Stimulated activated CD4-positive, alpha-beta T cell treated with anti-CD3 and anti-CD28 coated beads, Interleukin-4, amount 100 ng/mL, for 24 hours (primary cell): ENCODE results near the gene POLRMT.

Source experiments
- DNase-seq: peaks from one replicate; pipeline ENCODE4 v3.0.0-alpha.2; 2020

The POLRMT gene

DNA sequence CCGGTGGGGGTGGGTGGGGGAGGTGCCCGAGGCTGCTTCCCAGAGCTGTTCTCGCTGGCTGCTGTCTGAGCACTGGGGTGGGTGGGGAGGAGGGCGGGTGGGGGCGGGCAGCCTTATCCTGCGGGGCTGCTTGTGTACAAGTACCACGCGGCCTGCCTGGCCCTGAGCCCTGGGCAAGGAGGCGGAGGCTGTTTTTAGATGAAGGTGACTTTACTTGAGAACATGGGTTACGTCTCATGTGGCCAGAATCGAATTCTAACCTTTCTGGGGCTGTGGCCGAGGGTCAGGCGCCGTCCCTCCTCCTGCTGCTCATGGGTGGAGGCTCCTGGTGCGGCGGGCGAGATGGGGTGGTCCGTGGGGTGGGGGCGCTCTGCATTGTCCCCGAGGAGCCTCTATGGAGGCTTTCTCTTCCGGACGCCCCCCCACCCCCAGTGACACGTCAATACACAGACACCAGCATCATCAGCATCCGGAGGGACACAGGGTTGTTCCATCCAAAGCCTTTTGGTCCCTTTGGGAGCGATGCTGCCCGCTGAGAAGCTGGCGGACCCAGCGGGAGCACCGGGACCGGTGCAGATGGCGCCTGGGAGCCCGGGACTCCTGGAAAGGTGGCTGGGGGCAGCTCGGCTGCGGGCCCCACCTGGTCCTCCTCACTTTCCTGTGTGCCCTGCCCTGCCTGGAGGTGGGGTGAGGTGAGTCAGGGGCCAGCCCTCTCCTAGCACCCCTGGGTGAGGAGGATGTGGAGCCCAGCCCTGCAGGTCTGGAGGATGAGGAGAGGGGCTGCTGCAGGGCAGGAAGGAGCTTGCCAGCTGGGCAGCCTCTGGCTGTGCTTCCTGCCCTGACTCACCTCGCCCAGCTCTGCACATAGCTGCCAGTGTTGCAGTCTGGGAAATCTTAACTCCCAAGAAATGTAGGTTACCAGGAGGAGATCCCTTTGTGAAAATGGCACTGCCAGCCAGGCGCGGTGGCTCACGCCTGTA, 57.5 kb downstream of the POLRMT start:
- DNase-seq = no peak

DNA sequence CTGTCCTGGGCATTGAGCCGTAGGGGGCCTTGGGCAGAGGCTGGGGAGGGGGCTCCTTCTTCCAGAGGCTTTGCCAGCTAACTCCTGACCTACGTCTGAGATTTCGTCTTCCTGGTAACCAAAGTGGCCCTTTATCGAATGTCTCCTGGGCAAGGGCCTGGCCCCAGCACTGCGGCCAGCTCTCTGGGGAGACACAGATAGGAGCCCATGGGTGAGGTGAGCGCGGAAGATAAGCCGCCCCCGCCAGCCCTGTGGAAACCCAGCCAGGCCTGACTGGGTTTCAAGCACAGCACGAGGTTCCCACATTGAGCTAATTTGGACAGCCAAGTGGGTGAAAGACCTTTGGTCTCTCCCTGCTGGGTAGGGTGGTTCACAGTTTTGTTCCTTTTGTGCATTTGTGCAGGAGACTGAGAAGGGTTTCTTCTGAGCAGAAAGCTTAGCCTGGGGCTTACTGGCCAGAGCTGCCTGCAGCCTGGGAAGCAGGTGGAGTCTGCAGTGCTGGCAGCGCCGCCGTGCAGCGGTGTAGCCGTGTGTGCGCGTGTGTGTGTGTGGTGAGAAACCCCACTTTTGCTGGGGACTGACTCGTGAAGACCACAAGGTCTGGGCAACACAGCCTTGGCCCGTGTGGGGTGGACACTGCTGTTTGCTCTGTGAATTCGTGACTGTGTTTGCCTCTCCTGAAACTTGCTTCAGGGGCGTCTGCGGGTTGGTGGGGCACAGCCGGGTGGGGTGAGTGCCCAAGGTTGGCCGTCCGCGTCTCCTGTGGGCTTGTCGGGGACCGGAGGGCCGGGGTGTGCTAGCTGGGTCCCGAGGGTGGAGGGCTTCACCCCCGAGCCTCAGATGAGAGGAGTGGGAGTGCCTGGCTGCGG, 58.4 kb downstream of the POLRMT start:
- no peak for DNase-seq

DNA sequence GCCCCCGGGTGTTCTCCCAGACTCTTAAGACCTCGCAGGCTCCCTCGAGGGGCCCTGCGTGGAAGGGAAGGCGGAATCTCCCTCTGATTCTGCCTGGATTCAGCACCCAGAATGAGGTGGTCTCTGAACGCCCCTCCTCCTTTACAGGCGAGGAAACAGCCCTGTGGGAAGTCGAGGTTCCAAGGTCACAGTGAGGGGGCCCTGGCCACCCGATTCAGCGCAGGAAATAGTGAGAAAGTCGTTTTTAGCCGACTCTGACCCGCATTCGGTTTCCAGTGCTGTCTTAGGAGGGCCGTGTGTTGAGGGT, 59.9 kb downstream of the POLRMT start:
- no peak for DNase-seq

DNA sequence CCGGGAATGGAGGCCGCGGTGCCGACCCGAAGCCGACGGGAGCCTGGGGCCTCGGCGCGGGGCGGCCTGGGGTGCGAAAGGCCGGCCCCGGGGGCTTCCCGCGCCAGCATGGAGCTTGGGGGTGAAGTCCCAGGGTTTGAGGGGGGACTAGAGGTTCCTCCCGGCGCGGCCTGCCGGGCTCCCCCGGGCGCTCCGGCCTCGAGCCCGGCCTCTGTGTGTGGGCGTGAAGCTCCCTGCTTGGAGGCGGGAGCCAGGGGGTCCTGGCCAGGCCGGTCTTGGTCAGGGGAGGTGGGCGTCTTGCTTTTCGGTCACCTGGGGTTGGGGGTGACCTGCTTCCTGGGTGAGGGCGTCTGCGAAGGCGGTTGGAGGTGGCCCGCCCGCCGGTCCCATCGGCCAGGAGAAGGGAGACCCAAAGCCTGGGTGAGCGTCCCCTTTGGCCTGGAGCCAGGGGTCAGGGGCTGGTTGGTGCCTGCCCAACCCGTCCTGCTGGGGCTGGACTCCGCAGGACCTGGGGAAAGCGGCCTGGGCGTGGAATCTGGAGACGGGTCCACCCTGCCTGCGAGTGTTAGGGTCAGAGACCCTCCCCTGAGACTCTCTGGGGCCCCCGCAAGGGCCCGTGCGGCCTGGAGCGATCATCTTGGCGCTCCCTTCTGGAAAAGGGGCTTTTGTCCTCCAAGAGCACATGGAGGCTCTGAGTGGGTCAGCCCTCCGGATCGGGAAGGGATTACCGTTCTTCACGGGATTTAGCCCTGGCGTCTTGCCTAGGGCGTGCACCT, 60.4 kb downstream of the POLRMT start:
- DNase-seq = peak; percentile 20

DNA sequence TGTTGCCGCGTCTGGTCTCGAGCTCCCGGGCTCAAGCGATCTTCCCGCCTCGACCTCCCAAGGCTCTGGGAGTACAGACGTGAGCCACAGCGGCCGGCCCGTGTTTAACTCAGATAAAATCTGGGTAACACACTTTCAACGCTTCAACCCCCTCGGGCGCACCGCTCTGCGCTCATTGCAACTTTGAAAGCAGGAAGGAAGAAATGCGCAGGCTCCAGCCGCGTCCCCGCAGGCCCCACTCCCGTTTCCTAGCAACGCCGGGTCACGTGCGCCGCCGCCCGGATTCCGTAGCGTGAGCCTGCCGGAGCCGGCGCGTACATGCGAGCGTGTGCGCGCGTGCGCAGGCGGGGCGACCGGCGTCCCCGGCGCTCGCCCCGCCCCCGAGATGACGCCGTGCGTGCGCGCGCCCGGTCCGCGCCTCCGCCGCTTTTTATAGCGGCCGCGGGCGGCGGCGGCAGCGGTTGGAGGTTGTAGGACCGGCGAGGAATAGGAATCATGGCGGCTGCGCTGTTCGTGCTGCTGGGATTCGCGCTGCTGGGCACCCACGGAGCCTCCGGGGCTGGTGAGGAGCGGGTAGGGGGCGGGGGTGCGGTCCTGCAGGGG, 61.1 kb downstream of the POLRMT start, which contains the start of gene BSG:
TSS of gene BSG (plus strand) at position 457 of the 603 bp plus-strand sequence. CDS start at position 496, 39 bp downstream.
- DNase-seq = peak; percentile 99

DNA sequence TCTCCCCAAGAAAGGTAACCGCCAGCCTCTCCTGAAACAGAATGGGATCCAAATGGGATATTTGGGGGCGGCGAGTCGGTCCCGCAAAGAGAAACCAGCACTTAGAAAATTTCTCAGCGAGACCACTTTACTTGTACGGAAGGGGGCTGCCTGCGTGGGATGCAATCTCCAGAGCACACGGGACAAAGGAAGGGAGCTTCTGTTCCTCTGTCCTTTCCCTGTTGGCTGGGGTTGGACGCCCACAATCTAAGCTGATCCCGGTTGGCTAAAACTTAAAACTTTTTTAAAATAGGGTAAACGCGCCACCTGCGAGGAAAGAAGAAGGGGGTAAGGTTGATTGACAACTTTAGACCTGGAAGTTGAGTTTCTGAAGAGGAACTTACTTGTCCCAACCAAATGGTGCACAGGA, 61.8 kb downstream of the POLRMT start:
- DNase-seq = no peak

DNA sequence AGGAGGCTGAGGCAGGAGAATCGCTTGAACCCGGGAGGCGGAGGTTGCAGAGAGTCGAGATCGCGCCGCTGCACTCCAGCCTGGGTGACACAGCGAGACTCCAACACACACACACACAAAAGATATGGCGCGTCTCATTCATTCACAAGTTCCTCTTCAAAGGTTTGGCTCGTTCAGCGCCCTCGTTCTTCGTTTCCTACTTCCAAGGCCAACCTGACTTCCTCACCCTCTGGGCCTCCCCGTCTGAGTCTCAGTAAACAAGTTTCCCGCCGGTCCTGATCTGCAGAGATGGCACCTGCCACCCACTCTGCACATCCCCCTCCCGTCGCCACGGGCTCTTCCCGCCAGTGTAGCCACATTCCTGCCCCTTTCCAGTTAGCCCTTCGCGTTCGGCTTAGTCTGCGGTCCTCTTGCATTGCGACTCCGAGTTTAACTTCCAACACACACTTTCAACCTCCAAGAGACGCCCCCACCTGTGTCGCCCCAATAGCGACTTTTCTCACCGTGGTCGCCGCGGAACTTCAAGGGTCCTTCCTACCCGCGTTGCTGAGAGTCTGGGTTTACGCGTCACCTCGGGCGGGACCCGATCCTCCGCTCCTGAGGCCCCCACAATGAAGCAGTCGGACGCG, 62.3 kb downstream of the POLRMT start:
- DNase-seq = peak; percentile 50

DNA sequence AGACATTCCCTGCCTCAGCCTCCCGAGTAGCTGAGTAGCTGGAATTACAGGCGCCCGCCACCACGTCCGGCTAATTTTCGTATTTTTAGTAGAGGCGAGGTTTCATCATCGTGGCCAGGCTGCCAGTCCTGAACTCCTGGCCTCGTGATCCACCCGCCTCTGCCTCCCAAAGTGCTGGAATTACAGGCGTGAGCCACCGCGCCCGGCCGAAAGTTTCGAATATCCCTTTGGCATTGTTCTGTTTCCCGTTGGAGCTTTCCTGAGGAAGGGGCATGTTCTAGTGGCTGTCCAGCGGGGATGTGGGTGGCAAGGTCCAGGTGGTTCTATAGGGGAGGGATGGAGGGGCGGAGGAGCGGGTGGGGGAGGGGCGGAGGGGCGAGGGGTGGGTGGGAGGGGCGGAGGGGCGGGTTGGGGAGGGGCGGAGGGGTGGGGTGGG, 63.1 kb downstream of the POLRMT start:
- DNase-seq = no peak

DNA sequence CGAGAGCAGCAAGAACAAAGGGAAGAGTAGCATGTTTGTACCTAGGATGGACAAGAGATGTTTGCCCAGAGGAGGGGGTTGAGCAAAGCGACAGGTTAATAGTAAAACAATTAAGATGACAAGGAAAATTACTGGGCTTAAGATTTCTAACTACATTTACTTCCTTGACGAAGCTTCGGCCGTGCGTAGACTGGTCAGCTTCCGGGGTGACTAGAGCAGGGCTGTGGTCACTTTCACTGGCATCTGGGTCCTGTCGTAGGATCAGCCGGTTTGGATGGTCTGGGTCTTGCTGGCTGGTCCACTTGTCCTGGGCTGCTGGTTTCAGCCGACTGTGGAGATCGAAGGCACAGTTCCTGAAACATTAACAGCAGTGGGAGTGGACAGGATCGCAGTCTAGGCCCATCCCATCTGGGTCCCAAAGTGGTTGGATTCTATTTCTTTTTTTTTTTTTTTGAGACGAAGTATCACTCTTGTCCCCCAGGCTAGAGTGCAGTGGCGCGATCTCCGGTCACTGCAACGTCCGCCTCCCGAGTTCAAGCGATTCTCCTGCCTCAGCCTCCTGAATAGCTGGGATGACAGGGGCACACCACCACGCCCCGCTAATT, 65.9 kb downstream of the POLRMT start:
- no peak for DNase-seq
